HG02678 (cell line): ENCODE results near the gene ADAM11.
"Not testable (repeated sequence)": the region's sequence is repeated elsewhere in the genome, so short reads cannot be mapped to it uniquely, and the experiment has no call there.

Source experiments
- ATAC-seq: cut with Tn5 transposase; IDR thresholded peaks from one replicate; pipeline ENCODE4 v1.9.1; 2021; ENCODE audit warnings: mild to moderate bottlenecking, moderate library complexity; ENCODE audit not compliant: unreplicated experiment

Gene ADAM11

GRCh38 chr17:44794851-44795413 lies 36.1 kb downstream of the ADAM11 start:
- ATAC-seq: no peak

GRCh38 chr17:44795421-44795820 lies 36.6 kb downstream of the ADAM11 start:
- ATAC-seq: no peak

GRCh38 chr17:44795928-44796327 lies 37.1 kb downstream of the ADAM11 start:
- no peak for ATAC-seq

GRCh38 chr17:44796731-44797130 lies 37.9 kb downstream of the ADAM11 start:
- no peak for ATAC-seq

DNA sequence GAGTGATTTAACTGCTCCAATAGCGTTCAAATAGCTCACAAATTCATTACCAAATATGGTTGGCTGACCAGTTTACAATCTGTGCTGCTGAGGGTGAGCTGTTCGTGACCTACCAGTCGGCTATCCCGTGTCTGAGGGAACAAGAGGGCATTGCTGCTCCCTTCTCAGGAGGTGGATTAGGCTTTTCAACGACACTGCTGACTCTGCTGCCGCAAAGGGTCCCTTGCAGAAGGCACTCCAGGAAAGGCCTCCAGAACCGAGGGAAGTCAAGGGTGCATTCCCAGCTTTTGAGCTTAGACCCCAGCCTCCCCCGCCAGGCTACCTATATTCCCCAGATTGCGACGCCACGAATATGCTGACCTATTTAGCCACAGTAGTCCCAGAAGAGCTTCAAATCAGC lies 39.0 kb downstream of the ADAM11 start:
- ATAC-seq: no peak

DNA sequence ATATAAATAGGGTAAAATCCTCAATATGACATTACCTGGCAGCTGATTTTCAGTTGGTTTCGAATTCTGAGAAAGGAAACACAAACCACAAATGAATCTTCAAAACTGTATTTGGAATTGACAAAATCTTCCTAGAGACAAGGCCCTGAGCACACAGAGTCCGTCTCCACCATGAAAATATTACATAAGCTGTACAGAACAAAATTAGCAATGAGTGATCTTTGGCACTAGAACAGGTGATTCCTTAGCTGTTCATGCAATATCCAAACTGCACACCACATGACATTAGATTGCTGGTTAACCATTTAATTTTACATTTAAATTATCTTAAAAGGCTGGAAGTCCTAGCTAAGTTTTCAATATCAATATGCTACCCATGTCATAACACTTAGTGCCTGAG lies 39.6 kb downstream of the ADAM11 start:
- ATAC-seq: no peak

DNA sequence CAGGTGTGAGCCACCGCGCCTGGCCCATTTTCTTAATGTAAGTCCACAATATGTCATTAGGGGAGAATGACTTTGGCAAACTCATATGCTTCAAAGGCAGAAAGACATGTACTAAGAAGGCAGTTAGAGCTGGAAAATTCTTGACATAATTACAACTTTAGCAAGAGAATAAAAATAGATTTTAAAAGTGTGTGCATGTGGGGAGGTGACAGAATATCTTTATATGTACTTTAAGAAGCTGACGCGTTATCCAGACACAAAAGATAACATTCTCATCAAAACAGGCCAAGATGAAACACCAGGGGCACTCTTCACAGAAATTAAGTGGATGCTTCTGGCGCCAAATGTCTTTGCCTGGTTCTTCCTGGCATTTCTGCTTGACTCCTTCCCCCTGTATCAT lies 43.1 kb downstream of the ADAM11 start:
- ATAC-seq: no peak

DNA sequence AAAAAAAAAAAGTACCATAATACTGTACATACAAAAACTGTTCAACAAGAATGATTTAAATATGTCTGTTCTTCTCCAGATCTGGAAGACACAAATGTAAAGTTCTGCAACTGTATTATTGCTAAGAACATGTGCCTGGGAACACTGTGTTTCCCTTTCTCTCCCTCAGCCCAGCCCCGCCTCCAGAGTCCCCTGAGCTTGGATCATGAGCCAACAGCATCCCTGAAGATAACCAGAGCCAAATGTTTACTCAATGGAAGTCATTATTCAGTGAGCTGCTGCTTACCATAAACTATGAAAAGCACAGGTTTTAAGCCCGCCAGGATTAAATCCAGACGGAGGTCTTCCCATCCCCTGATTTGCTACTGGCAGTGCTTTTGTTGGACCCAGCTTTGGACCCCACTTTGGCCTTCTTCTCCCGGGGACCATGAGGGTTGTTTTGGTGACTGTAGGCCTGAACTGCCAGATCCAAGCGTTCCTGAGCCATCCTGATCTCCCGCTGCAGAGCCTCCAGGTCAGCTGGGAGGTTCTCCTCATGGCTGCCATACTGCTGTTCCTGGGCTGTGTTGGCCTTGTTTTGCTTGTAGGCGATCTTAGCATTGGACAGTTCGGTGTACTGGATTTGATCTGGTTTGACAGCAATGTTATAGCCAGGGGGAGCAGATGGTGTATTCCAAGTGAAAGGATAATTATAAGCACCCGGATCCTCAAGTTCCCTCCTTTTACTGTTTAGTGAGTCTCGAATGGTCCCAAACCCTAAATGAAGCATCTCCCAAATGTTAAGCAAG lies 45.7 kb downstream of the ADAM11 start:
- no peak for ATAC-seq

DNA sequence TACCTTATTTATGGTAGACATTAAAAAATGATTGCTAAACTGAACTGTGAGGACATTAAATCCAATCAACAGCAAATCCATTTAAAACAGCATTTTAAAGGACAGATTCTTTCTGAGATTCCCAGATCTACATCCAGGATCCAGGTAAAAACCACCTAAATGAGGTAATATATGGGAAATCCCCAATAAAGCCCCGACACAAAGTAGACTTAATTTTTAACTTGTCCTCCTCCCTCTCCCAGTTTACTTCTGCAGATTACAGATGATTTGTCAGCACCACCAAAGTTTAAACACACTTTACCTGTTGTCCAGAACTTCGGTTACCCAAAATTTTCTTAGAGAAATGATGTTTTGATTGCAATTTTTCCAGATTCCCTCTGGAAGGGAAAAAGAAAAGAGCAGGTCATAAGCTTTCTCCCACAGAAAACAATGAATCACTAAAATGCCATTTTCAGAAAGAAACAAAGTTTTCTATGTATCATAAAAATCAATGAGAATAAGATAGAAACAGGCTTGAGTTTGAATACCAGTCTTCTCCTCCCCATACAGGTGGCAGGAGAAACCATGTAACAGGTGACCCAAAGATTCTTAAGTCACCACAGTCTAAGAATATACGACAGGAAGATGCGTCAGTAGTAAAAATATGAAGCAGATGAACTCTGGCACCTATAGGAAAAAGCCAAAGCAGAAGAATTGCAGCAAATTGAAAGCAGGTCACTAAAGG lies 48.5 kb downstream of the ADAM11 start:
- no peak for ATAC-seq

GRCh38 chr17:44807817-44808155 lies 49.0 kb downstream of the ADAM11 start:
- no peak for ATAC-seq

- no peak for ATAC-seq
Observed at GRCh38 chr17:44808156-44808555, 49.4 kb downstream of the ADAM11 start.

GRCh38 chr17:44808656-44809388 lies 50.0 kb downstream of the ADAM11 start:
- not testable (repeated sequence) for ATAC-seq

DNA sequence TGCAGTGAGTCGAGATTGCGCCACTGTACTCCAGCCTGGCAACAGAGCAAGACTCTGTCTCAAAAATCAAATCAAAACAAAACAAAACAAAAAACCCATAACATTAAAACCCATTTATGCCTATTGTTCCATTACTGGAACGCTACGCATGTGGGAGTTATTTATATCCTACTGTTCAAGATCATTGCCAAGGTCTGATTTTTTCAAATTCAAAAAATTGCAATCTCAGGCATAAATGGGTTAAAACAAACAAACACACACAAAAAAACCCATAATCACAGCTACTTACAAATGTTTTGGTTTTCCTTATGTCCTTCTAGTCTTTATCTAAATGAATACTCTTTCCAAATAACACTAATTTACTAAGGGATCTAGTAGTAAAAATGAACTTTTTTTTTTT lies 53.5 kb downstream of the ADAM11 start:
- no peak for ATAC-seq

DNA sequence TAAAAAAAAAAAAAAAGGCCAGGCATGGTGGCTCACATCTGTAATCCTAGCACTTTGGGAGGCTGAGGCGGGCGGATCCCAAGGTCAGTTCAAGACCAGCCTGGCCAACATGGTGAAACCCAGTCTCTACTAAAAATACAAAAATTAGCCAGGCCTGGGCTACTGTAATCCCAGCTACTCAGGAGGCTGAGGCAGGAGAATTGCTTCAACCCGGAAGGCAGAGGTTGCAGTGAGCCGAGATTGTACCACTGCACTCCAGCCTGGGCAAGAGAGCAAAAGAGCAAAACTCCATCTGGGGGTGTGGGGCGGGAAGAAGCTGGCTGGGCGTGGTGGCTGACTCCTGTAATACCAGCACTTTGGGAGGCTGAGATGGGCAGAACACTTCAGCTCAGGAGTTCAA lies 59.7 kb downstream of the ADAM11 start:
- not testable (repeated sequence) for ATAC-seq

DNA sequence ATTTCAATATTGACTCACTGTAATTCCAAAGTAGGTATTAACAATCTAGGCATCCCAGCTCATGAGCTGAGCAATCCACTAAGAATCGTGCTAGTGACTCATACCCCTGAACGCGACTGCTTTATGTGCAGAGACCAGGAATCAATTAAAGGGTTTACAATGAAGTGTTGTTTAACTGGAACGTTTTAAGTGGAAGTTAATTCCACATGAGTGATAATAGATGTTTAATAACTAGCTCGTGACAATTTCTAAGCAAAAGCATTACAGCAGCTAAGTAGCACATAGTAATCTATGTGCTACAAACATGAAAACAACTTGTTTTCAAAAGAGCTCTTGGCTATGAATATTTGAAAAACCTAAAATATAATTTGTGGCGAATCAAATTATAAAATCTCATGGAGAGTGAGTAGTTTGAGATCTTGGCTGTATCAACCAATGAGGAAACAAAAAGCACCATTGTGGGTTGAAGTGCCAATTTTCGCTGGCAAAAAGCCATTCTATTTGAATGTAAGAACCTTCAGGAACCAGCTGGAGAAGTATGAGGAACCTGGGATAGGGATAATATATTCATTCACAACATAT lies 61.9 kb downstream of the ADAM11 start:
- ATAC-seq: no peak

GRCh38 chr17:44825236-44825635 lies 66.4 kb downstream of the ADAM11 start:
- ATAC-seq: not testable (repeated sequence)

GRCh38 chr17:44826123-44826790 lies 67.5 kb downstream of the ADAM11 start:
- no peak for ATAC-seq

GRCh38 chr17:44827863-44828262 lies 69.1 kb downstream of the ADAM11 start:
- no peak for ATAC-seq

GRCh38 chr17:44828919-44829522 lies 70.2 kb downstream of the ADAM11 start:
- no peak for ATAC-seq
